Sigmoid colon (tissue), 7 donors: ENCODE data around the gene PLCD1. TPM values are rescaled to one million over a fixed set of nuclear protein-coding genes. Genes with fewer than 3 reads are reported as not detected.

Experiments used
- DNase-seq: peaks from one replicate; pipeline ENCODE4 v3.0.0-alpha.2; 2019
- H3K27ac ChIP-seq, 4 donors: fragments of 200-600 bp; sonication (generic); one replicate each; pipeline ENCODE4 v1.5.1; 2016 to 2019; ENCODE audit warnings: mild to moderate bottlenecking in 1 of 4
- H3K27me3 ChIP-seq, 3 donors: fragments of 200-600 bp; sonication (generic); one replicate each; pipeline ENCODE4 v1.5.1; 2019; ENCODE audit warnings: mild to moderate bottlenecking in 1 of 3
- H3K36me3 ChIP-seq, 4 donors: fragments of 200-600 bp; sonication (generic); one replicate each; pipeline ENCODE4 v1.5.1; 2016 to 2019
- H3K4me1 ChIP-seq, 4 donors: fragments of 200-600 bp; sonication (generic); one replicate each; pipeline ENCODE4 v1.5.1; 2017 to 2019
- H3K4me3 ChIP-seq, 4 donors: fragments of 200-600 bp; sonication (generic); one replicate each; pipeline ENCODE4 v1.5.1; 2017 to 2019; ENCODE audit warnings: mild to moderate bottlenecking in 2 of 4, moderate library complexity in 1 of 4
- H3K9me3 ChIP-seq, 4 donors: fragments of 200-600 bp in 3 of 4; sonication (generic) in 3 of 4; one replicate each; pipeline versions ENCODE4 v1.5.1 to v1.6.1; 2013 to 2019
- EP300 ChIP-seq, 4 donors: sonication (generic); formaldehyde crosslinking; IDR thresholded peaks; one replicate each; pipeline ENCODE4 v1.6.1; 2017; ENCODE audit warnings: antibody characterized with exemption in 4 of 4
- POLR2A ChIP-seq, 2 donors: fragments of 450-650 bp; IDR thresholded peaks; one replicate each; pipeline ENCODE4 v1.6.1; 2016; ENCODE audit warnings: antibody characterized with exemption in 2 of 2, mild to moderate bottlenecking in 2 of 2, moderate library complexity in 2 of 2
- POLR2AphosphoS5 ChIP-seq, 4 donors: sonication (generic); formaldehyde crosslinking; IDR thresholded peaks; one replicate each; pipeline ENCODE4 v1.6.1; 2017; ENCODE audit warnings: antibody characterized with exemption in 4 of 4
- WGBS, 2 donors: extraction: QIAGEN DNeasy Blood & Tissue Kit; methylation state at CpG; one replicate each; pipeline ENCODE4 v1.1.7; 2013; 5-methylcytosine and 5-hydroxymethylcytosine counted together
- intact Hi-C: fragments of 100-400 bp; cut with DNase I; formaldehyde crosslinking; loops from one replicate; pipeline ENCODE4 v1.15.1; 2023
- polyA plus RNA-seq, 3 donors: library from polyadenylated mRNA; stranded (reverse); fragments of 200-250 nt; gene quantifications; one replicate each; pipeline ENCODE4 v1.2.3, GENCODE V29; 2013
- total RNA-seq, 4 donors: library from RNA; depleted of rRNA; stranded (reverse); fragments of >200 nt; gene quantifications; one replicate each; pipeline ENCODE4 v1.1.0, GENCODE V29; 2016
- TF ChIP-seq, protein P1 (sequence below), 4 experiments: fragments of 450-650 bp in 3 of 4; fragments of 200-600 bp in 1 of 4; IDR thresholded peaks; one replicate each; pipeline ENCODE4 v1.5.1; 2016 to 2019; ENCODE audit warnings: antibody characterized with exemption in 4 of 4, mild to moderate bottlenecking in 3 of 4, moderate library complexity in 2 of 4
- donor health status: healthy with polysubstance abuse.
- donor health status: Bipolar disorder and iron deficiency.
- donor health status: healthy.

Gene PLCD1
- total and polyA plus RNA-seq, 7 donors, result 10.3 to 139 (median 22.7) TPM

DNA sequence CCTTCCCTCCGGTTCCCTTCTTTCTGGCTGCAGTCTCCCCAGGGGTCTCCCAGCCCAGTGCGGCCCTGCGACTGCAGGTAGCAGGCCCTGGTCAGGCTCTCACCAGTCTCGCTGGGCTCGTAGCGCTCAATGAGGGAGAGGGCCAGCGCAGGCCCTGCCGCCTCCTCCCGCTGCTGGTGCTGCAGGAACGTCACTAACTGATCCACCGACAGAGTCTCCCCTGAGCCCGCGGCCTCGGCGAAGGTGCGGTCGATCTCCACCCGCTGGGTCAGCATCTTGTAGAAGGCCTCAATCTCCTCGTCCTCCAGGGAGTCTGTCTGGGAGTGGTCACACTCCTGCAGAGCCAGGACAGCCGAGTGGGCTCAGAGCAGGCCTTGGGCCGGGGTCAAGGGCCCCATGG is 18.3 kb downstream of the PLCD1 start:
- H3K27me3 ChIP-seq, result no peaks in the 10 kb centered on the region
- H3K4me3 ChIP-seq, result no peak overlapping the region
- H3K36me3 ChIP-seq, result peaks cover 12 to 67% (median 19%) of the 10 kb centered on the region in 4 donors
- peaks cover 0 to 2% (median 0%) of the 10 kb centered on the region in 4 donors for H3K9me3 ChIP-seq
- H3K27ac ChIP-seq, result no peak overlapping the region
- intact Hi-C loops, result no loop called here
- WGBS, 2 donors, result 94 to 95% methylated on average over 21 of the region's 21 CpGs
- no peaks in the 10 kb centered on the region for H3K4me1 ChIP-seq
- no peak for TF ChIP-seq EP300 (IDR thresholded peaks at IDR 0.05)
- no peak for TF ChIP-seq POLR2A (IDR thresholded peaks at IDR 0.05)
- TF ChIP-seq, protein P1, sequence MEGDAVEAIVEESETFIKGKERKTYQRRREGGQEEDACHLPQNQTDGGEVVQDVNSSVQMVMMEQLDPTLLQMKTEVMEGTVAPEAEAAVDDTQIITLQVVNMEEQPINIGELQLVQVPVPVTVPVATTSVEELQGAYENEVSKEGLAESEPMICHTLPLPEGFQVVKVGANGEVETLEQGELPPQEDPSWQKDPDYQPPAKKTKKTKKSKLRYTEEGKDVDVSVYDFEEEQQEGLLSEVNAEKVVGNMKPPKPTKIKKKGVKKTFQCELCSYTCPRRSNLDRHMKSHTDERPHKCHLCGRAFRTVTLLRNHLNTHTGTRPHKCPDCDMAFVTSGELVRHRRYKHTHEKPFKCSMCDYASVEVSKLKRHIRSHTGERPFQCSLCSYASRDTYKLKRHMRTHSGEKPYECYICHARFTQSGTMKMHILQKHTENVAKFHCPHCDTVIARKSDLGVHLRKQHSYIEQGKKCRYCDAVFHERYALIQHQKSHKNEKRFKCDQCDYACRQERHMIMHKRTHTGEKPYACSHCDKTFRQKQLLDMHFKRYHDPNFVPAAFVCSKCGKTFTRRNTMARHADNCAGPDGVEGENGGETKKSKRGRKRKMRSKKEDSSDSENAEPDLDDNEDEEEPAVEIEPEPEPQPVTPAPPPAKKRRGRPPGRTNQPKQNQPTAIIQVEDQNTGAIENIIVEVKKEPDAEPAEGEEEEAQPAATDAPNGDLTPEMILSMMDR (IDR thresholded peaks at IDR 0.05), result no peak
- no peak for TF ChIP-seq POLR2AphosphoS5 (IDR thresholded peaks at IDR 0.05)
- DNase-seq, result no peak

DNA sequence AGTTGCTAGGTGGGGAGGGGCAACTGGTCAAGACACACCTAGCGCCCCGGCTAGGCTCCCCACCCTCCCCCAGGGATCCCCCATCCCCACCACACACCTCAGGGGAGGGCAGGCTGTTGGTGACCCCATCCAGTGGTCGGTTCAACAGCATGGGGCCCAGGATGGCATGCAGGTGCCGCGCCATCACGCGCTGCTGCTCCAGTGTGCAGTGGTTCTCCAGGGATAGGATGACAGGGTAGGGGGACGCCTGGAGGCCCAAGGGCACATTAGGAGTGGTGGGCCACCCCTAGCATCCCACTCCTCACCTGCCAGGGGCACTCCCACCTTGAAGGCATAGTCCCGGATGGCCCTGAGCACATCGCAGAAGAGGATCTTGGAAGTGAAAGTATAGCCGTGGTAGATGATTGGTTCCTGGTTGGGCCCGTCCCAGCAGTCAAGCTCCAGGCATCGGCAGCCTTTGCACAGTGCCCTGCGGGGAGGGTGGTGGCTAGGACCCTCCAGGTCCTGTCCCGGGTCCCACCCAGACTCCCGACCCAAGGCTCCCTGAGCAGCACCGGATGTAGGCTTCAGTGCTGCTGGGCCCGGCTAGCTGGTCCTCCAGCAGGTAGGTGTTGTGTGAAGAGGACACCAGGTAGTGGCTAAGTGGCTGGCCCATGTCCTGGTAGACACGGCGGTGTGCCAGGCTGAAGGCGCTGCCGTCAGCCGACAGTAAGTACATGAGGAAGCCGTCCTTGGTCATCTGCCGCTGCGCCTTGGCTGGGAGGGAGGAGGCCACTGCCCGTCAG is 19.4 kb downstream of the PLCD1 start:
- no peak for DNase-seq

DNA sequence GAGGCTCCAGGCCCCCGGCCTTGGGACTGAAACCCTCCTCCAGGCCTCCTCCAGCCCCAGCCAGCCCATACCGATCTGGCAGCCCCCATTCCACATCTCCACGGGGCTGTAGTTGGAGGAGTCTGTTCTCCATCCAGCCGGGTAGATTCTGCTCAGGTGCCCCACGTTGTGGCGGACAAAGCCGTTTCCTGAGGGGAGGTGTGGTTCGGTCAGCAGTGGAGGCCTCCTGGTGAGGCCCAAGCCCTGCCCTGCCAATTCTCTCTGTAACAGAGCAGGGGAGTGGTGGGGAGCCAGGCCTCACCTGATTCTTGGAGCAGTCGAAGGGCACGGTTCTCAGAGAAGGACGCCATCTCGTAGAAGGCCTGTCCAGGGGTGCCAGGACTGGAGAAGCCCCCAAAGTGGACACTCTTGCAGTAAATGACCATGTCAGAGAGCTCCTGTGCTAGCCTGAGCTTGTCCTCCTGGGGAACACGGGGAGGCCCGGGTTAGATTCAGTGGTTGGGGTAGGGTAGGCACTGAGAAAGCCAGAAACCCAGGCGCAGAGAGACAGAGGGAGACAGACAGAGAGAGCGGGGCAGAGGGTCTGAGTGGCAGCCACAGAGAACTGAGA is 20.4 kb downstream of the PLCD1 start:
- H3K36me3 ChIP-seq, result peaks cover 5 to 54% (median 12%) of the 10 kb centered on the region in 4 donors
- no peaks in the 10 kb centered on the region for H3K27me3 ChIP-seq
- DNase-seq, result no peak
- intact Hi-C loops, result no loop called here
- no peak overlapping the region for H3K4me3 ChIP-seq
- WGBS, 2 donors, result 85 to 89% methylated on average over 16 of the region's 16 CpGs
- no peaks in the 10 kb centered on the region for H3K9me3 ChIP-seq
- H3K27ac ChIP-seq, result no peak overlapping the region
- no peak for TF ChIP-seq EP300 (IDR thresholded peaks at IDR 0.05)
- TF ChIP-seq POLR2AphosphoS5 (IDR thresholded peaks at IDR 0.05), result no peak
- TF ChIP-seq, protein P1 (IDR thresholded peaks at IDR 0.05), result no peak
- no peak for TF ChIP-seq POLR2A (IDR thresholded peaks at IDR 0.05)
- H3K4me1 ChIP-seq, result peaks cover 0 to 8% (median 2%) of the 10 kb centered on the region in 4 donors

More for the DNA sequence above, 19.4 kb downstream of the PLCD1 start:
- 91 to 93% methylated on average over 27 of the region's 27 CpGs for WGBS, 2 donors
- Histone ChIP-seq H3K27me3 (no peaks in the 10 kb centered on the region), H3K9me3 (no peaks in the 10 kb centered on the region), H3K4me3 (no peak overlapping the region), H3K4me1 (no peaks in the 10 kb centered on the region), H3K36me3 (peaks cover 6 to 62% (median 13%) of the 10 kb centered on the region in 4 donors), H3K27ac (no peak overlapping the region)
- no peak for TF ChIP-seq POLR2A (IDR thresholded peaks at IDR 0.05)
- TF ChIP-seq POLR2AphosphoS5 (IDR thresholded peaks at IDR 0.05), result no peak
- TF ChIP-seq, protein P1 (IDR thresholded peaks at IDR 0.05), result no peak
- no peak for TF ChIP-seq EP300 (IDR thresholded peaks at IDR 0.05)
- intact Hi-C loops, result no loop called here

DNA sequence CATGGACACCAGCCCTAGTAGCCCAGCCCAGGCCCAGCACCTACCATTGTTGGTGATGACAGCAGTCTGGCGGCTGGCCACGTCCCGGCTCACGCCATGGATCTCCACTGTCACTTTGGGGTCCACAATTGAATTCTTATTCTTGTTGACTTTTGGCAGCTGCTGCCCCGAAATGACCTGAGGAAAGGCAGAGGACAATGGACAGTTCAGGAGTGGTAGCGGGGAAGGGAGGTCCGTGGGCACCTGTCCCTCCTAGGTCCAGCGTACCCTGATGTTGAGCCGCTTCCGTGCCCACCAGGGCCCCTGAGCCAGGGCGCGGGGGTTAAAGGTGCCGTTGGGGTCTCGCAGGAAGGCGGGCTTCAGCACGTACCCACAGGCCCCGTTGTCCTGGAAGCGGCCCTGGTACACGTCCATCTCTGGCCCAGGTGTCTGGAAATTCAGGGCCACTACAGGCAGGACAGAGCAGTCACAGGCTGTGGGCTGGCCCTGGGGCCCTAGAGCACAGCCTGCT is 21.2 kb downstream of the PLCD1 start:
- DNase-seq, result no peak
- WGBS, 2 donors, result 95% methylated on average over 19 of the region's 19 CpGs
- intact Hi-C loops, result no loop called here
- Histone ChIP-seq H3K4me3 (no peak overlapping the region), H3K4me1 (peaks cover 0 to 13% (median 4%) of the 10 kb centered on the region in 4 donors), H3K36me3 (peaks cover 0 to 54% (median 12%) of the 10 kb centered on the region in 4 donors), H3K9me3 (no peaks in the 10 kb centered on the region), H3K27me3 (no peaks in the 10 kb centered on the region), H3K27ac (no peak overlapping the region)
- no peak for TF ChIP-seq EP300 (IDR thresholded peaks at IDR 0.05)
- TF ChIP-seq, protein P1 (IDR thresholded peaks at IDR 0.05), result no peak
- no peak for TF ChIP-seq POLR2AphosphoS5 (IDR thresholded peaks at IDR 0.05)
- no peak for TF ChIP-seq POLR2A (IDR thresholded peaks at IDR 0.05)
